ENCODE measurements around the gene EFCAB5.
"Not testable (repeated sequence)": the region's sequence is repeated elsewhere in the genome, so short reads cannot be mapped to it uniquely, and the experiment has no call there.

Gene EFCAB5

DNA sequence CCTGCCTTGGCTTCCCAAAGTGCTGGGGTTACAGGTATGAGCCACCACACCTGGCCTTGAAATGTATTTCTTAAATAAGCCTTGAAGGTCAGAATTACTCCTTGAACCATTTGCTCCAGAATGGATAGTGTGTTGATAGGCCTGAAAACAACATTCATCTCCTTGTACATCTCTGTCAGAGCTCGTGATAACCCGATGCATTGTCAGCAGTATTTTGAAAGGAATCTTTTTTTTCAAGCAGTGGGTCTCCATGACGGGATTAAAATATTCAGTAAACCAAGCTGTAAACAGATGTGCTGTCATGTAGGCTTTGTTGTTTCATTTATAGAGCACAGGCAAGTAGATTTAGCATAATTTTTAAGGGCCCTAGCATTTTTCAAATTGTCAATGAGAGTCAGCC lies 191.8 kb downstream of the EFCAB5 start:
- no peak for DNase-seq (ENCODE audit: low read depth)
- TF ChIP-seq, protein P1, sequence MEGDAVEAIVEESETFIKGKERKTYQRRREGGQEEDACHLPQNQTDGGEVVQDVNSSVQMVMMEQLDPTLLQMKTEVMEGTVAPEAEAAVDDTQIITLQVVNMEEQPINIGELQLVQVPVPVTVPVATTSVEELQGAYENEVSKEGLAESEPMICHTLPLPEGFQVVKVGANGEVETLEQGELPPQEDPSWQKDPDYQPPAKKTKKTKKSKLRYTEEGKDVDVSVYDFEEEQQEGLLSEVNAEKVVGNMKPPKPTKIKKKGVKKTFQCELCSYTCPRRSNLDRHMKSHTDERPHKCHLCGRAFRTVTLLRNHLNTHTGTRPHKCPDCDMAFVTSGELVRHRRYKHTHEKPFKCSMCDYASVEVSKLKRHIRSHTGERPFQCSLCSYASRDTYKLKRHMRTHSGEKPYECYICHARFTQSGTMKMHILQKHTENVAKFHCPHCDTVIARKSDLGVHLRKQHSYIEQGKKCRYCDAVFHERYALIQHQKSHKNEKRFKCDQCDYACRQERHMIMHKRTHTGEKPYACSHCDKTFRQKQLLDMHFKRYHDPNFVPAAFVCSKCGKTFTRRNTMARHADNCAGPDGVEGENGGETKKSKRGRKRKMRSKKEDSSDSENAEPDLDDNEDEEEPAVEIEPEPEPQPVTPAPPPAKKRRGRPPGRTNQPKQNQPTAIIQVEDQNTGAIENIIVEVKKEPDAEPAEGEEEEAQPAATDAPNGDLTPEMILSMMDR (conservative IDR thresholded peaks at IDR 0.05; ENCODE audit: low read length) = no peak
- H3K4me3 ChIP-seq (ENCODE audit: low read length) = no peak overlapping the region

DNA sequence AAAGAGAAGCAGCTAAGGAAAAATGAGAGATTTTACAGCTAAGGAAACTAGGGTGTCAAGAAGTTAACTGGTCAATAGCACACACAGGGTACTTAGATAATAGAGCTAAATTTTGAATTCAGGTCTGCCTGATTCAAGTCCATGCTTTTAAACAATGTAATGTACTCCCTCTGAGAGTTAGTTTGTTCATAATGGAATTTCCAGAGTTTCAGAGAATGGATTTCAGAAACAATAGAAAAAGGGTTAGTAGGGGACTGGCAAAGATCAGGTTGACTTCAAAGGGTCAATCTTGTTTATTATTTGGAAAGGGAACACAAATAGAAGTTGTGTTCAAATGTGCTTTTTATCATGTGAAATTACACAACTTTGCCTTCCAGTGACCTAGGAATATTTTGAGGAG lies 193.1 kb downstream of the EFCAB5 start:
- TF ChIP-seq, protein P1 (conservative IDR thresholded peaks at IDR 0.05; ENCODE audit: low read length) = no peak
- no peak overlapping the region for H3K4me3 ChIP-seq (ENCODE audit: low read length)
- no peak for DNase-seq (ENCODE audit: low read depth)

DNA sequence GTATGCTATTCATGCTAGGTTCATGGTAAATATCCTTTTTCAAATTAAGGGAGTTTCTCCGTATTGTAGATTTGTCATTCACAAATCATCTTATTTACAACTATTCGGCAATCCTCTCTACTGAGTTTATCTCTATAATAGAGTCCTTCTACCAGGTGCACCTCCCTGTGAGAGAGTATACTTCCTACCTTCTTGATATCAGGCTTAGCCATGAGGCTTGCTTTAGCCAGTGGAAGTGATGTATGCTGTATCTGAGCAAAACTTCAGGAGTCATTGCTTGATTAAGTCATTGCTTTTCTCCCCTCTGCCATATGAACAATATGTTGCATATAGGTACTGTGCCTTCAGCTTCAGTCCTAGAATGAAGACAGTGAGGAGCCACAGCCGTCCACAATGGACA lies 195.7 kb downstream of the EFCAB5 start:
- H3K4me3 ChIP-seq (ENCODE audit: low read length) = no peak overlapping the region
- DNase-seq (ENCODE audit: low read depth) = no peak
- TF ChIP-seq, protein P1 (conservative IDR thresholded peaks at IDR 0.05; ENCODE audit: low read length) = no peak

DNA sequence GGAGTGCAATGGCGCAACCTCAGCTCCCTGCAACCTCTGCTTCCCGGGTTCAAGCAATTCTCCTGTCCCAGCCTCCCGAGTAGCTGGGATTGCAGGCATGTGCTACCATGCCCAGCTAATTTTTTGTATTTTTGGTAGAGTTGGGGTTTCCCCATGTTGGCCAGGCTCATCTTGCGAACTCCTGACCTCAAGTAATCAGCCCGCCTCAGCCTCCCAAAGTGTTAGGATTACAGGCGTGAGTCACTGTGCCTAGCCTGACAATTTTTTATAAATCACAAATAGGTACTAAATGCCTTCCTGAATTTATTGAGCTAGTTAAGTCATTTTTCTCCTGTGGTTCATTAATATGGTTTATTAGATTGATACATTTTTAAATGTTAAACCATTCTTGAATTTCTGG lies 206.4 kb downstream of the EFCAB5 start:
- not testable (repeated sequence) for H3K4me3 ChIP-seq (ENCODE audit: low read length); DNase-seq (ENCODE audit: low read depth)

DNA sequence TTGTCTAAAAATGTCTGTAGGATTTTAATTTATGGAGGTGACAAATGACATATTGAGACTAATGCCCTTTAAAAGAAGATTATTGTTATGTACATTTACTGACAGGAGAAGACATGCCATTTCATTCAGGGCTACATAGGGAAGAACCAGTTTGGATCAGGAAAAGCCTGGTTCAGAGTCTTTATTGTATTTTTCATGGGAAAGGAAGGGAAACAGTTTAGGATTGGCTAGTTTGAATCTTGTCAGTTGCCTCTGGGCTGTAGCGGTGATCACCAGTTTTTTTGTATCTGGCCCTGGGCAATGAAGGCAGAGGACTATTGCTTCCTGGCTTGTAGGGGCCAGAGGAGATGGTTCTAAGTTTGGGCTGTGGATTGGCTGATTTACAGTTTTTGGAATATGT lies 206.9 kb downstream of the EFCAB5 start:
- TF ChIP-seq, protein P1 (conservative IDR thresholded peaks at IDR 0.05; ENCODE audit: low read length) = no peak
- H3K4me3 ChIP-seq (ENCODE audit: low read length) = no peak overlapping the region
- DNase-seq (ENCODE audit: low read depth) = no peak

DNA sequence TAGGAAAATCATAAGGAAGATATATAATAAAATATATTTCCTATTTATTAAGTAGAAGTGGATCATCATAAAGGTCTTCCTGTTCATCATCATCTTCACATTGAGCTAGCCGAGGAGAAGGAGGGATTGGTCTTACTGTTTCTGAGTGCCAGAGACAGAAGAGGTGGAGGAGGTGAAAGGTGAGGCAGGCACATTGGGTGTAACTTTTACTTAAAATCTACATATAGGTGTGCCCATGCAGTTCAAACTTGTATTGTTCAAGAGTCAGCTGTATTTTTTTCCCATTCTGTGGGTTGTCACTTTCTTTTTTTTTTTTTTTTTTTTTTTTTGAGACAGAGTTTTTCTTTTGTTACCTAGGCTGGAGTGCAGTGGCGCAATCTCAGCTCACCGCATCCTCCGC lies 210.0 kb downstream of the EFCAB5 start:
- DNase-seq (ENCODE audit: low read depth) = no peak
- no peak overlapping the region for H3K4me3 ChIP-seq (ENCODE audit: low read length)
- TF ChIP-seq, protein P1 (conservative IDR thresholded peaks at IDR 0.05; ENCODE audit: low read length) = no peak

DNA sequence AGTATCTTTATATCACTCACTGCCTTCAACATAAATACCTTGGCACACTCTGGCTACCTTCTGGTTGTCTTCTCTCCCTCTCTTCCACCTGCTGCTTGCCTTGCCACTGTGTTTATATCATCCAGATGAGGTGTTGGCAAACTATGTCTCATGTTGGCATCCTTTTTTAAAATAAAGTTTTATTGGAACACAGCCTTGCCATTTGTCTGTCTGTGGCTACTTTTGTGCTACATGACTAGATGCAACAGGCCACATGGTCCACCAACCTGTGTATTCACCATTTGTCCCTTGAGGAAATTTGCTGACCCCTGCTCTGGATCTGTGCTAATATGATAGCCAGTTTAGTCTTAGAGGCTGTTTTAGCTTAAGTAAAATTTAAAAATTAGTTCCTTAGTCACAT lies 212.0 kb downstream of the EFCAB5 start:
- TF ChIP-seq, protein P1 (conservative IDR thresholded peaks at IDR 0.05; ENCODE audit: low read length) = no peak
- no peak for DNase-seq (ENCODE audit: low read depth)
- H3K4me3 ChIP-seq (ENCODE audit: low read length) = no peak overlapping the region

DNA sequence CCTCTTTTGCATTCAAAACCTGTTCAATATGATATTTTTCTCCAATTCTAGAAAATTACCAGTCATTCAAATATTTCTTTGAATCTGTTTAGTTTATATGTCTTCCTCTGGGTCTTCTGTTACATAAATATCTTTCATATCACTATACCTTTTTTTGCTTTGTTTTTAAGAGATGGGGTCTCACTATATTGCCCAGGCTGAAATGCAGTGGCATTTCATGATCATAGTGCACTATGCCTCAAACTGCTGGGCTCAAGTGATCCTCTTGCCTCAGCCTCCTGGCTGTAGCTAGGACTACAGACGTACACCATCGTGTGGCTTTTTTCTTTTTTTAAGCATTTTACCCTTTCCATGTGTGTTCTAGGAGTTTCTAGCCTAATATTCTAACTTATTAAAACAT lies 214.0 kb downstream of the EFCAB5 start:
- TF ChIP-seq, protein P1 (conservative IDR thresholded peaks at IDR 0.05; ENCODE audit: low read length) = no peak
- DNase-seq (ENCODE audit: low read depth) = no peak
- H3K4me3 ChIP-seq (ENCODE audit: low read length) = no peak overlapping the region

All from AG10803 (cell line).